HG03064 (cell line): ENCODE measurements around the gene ING3.

ENCODE experiments used
- ATAC-seq: cut with Tn5 transposase; IDR thresholded peaks from one replicate; pipeline ENCODE4 v1.9.1; 2021; ENCODE audit warnings: low read depth; ENCODE audit not compliant: unreplicated experiment

Gene ING3, protein sequence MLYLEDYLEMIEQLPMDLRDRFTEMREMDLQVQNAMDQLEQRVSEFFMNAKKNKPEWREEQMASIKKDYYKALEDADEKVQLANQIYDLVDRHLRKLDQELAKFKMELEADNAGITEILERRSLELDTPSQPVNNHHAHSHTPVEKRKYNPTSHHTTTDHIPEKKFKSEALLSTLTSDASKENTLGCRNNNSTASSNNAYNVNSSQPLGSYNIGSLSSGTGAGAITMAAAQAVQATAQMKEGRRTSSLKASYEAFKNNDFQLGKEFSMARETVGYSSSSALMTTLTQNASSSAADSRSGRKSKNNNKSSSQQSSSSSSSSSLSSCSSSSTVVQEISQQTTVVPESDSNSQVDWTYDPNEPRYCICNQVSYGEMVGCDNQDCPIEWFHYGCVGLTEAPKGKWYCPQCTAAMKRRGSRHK

DNA sequence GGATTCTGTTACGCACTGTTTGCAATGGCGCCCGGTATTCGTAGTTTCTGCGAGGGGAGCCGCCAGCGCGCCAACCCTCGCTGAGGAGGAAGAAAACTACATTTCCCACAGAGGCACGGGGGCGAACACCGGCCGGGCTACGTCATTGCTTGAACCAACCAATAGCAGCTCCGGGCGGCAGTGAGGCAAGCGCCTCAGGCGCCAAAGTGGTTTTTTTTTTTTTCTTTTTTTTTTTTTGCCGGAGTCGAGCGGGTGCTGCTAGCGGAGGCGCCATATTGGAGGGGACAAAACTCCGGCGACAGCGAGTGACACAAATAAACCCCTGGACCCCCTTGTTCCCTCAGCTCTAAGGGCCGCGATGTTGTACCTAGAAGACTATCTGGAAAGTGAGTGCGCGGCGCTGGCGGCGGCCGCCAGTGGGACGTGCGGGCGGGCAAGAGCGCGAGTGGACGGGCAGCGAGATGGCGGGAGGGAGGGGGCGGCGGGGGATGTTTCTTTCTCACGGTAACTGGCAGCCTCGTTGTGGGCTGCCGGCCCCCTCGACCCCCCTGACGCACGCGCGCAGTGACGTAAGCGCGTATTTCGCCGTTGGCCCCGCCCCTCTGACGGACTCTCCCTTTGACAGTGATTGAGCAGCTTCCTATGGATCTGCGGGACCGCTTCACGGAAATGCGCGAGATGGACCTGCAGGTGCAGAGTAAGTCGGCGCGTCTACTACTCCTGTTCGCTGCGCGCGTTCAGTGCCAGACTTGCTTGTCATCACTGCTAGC is at the start of gene ING3:
Gene ING3 (plus strand): TSS at position 239 of the 770 bp plus-strand sequence. CDS start 120 bp downstream, at position 359.
- peak; percentile 91 for ATAC-seq

DNA sequence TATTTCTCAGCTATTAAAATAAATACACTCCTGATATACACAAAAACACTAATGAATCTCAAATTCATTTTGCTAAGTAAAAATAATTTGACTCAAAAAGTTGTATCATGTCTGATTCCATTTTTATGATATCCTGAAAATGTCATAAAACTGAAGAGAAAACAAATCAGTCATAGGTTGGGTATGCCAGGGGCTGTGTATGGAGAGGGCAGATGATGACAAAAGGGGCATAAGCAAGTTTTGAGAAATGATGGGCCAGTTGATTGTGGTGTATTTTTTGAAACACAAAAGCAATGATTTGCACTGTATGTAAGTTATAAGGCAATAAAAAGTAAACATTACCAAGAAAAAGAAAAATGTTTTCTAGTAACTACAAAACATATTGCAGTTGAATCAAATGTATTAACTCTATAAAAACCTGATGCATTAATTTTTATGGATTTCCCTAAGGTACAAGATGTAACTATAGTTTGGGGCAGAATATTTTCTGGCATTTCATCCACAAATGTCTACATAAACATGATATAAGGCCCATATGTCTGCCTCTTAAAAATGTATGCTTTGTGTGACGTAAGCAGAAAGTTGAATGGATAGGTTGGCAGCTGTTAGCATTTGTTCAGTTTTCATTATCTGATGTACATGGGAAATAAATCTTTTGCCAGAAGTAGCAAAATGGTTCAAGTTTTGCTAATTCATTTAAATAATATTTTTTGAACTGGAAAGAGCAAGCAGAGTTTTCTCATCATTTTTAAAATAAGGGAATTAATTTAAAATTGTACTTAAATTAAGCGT is 35.1 kb upstream of the ING3 start:
- ATAC-seq, result no peak

DNA sequence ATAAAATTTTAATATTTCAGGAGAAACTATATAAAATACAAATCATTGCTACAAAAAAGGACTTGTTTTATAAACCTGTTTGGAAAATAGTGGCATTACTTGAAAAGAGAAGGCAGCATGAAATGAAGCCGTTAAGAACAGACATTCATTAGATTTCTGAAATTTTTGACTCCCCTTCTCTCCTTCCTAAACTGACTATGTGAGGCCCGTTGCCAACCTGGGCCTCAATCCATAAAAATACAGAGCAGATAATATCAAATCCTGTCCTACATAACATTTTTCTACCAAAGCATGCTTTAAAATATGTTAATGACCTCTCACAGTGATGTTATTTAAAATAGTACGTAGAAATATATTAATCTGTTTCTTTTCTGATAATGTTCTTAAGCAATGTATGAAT is 34.5 kb upstream of the ING3 start:
- ATAC-seq, result no peak

DNA sequence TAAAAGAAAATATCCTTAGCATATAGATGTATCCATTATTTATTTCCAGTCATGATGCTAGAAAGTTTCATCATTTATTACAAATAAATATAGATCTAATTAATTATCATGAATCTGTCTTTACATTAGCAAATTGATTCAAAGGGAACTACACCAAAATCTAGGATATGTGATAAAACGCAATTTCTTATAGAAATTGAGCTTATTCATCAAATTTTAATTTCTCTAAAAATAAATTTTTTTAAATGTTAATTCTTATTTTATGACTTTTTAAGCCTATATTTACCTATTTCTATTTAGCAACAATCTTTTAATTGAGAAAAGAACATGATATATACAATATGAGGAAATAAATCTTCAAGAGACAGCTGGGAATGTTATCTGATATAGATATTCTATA is 34.0 kb upstream of the ING3 start:
- ATAC-seq, result no peak

DNA sequence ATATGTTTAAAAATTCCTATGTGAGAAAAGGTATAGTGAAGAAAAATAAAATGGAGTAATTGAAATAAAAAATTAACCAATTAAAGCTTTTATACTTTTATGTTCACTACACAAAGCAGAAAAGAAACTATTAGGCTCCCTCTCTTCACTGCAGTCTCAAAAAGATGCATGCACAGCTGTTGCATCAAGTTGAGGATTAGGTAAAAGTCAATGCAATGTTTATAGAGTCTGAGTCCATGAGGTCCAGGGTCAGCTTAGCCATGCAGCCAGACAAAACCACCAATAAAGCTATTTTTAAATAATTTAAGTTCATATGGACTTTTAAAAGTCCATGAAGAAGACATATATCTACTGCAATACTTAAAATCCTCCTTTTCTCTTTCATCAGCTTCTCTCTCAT is 31.1 kb upstream of the ING3 start:
- no peak for ATAC-seq

DNA sequence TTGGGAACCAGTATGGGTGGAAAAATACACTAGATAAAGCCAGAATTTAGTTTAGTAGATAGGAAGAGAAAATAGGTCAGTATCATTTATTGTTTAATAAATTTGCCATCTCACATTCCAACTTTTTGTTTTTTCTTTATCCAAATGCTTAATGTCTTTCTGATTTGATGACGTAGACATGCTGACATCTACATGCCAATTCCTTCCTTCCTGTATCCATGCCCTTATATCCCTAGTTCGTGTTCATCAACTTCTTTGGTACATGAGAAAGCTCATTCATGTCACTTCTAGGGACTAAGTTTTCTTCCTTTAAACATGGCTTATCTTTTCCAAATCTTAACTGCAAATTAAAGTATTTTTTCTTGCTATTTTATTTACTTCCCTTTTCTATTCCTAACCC is 30.5 kb upstream of the ING3 start:
- ATAC-seq, result no peak

DNA sequence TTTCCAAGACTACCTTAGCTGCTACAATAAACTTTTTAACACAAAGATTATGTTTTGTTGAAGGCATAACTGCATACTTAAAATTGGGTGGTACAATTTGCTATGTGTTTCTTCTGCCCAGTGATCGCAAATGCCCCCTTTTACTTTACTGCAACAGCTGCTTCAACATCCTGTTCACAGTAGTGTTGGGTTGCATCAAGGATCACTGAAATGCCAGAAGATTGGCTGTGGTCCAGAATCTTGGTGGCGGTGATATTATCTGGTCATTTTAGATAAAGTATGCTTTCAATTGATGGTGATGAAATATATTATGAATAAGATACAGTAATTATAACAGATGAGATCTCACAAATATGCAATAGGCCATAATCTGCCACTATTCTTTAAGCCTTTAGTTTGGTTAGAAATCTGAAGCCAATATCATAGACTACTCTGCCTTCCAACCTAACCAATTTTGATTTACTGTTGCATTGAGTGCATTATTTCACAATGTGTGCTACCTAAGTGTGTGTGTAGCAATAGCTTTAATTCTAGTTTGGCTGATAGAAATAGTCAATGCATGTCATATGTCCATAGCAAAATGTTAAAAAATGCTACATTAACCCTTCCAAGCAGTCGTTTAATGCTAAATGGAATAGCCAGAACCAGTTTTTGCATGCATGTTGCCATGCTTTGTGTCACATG is 29.8 kb upstream of the ING3 start:
- no peak for ATAC-seq

DNA sequence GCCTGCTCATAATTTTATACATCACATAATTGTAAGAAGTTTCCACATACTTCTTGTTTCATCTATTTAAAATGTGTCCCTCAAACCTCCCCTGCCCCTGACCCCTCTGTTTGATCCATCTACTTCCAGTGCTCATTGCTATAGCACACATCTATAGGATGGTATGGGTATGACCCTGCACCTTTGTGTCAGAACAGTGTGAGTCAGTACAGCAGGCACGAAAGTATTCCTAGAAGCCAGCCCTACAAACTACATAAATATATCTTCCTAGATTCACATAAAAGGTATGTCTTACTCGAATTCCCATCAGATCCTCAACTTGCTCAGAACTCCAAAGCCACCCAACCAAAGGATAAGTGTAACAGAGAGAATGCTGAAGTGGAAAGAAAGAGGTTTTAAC is 25.7 kb upstream of the ING3 start:
- ATAC-seq, result no peak

DNA sequence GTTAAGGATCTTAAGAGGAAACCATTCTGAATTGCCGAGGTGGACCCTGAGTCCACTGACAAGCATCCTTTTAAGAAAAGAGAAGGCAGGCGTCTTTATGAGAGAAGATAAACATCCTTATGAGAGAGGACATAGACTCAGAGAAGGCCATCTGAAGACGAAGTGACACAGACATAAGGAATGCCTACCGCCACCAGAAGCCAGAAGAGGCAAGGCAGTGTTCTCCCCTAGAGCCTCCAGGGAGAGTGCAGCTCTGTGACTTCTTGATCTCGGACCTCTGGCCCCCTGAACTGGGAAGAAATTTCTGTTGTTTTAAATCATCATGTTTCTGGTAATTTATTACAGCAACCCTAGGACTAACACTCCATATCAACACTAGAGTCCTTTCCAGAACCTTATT is 25.2 kb upstream of the ING3 start:
- ATAC-seq, result no peak

DNA sequence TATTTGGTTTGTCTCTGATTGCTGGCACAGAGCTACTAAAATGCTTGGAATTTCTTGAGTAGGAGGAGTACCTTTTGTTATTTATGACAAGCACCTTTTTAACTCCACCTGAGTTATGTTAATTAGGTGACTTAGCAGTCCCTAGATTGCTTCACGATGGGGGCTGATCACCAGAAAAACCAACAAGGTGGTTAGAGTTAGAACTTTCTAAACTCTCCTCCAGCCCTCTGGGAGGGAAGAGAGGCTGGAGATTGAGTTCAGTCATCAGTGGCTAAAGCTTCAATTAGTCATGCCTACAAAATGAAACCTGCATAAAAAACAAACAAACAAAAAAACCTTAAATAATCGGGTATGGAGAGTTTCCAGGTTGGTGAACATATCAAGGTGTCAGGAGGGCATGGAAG is 23.6 kb upstream of the ING3 start:
- ATAC-seq, result no peak

DNA sequence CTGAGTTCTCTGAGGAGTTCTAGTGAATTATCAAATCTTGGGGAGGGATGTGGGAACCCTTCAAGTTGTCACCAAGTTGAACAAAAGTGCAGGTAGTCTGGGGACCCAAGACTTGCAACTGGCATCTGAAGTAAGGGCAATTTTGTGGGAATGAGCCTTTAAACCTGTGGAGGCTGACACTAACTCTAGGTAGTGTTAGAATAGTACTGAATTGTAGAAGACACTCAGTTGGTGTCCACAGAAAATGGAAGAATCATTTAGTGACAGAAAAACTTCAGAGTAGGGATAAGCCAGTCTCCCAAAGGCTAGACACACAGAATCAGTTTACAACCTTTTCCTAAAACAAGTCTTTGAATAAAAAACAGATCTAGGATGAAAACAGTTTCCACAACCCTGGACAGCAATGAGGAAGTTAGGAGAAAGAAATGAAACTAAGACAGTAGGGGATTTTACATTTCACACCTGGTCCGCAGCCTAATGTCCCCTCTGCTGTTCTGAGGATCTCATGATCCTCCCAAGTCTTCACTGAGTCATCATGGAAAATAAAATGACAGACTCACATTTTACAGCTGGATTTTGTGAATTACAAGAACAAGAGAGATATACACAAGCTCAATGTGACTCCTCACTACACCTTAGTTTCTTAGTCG is 23.0 kb upstream of the ING3 start:
- ATAC-seq, result no peak

DNA sequence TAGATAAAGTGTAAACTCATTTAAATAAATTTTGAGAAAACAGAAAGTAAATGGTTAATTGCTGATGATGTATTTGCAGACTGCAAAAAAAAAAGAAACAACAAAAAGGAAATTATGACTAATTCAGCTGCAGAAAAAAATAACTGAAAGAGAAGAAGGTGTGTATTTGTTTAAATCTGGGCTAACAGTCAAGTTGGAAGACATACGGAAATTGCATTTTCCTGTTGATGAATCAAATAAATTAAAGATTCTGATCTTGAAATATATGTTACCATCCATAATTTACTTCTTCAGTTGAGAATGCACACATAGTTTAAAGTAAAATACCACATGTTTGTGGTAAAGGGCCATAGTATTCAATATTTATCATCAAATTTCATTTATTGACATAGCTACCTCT is 19.3 kb upstream of the ING3 start:
- ATAC-seq, result no peak

DNA sequence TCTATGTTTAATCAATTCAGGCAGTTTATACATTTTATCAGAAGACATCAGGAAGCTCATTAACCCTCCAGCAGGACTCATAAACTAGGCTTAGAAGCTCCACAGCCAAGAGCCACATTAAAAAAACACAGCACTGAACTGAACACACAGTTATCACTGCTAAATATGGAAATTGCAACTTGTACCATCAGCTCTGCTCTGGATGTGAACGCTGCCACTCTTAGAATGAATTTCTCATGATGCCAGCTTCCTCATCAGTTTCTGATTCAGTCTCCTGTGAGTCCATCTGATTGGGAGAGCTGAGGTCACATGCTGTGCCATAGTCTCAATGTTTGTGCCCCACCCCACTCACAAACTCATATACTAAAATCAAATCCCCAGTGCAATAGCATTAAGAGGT is 17.1 kb upstream of the ING3 start:
- no peak for ATAC-seq

DNA sequence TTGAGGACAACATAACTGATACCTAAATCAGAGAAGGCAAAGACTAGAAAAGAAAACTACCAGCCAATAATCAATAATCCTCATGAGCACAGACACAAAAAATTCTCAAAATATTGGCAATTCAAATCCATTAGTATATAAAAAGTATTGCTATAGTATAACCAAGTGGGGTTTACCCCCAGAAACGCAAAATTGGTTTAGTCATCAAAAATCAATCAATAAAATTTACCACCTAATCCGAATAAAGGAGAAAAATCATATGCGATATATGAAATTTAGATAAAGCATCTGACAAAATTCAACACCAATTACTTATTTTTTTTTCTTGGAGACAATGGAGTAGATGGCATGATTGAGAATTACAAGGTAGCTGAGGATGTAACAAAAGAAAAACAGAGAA is 11.2 kb upstream of the ING3 start:
- no peak for ATAC-seq

DNA sequence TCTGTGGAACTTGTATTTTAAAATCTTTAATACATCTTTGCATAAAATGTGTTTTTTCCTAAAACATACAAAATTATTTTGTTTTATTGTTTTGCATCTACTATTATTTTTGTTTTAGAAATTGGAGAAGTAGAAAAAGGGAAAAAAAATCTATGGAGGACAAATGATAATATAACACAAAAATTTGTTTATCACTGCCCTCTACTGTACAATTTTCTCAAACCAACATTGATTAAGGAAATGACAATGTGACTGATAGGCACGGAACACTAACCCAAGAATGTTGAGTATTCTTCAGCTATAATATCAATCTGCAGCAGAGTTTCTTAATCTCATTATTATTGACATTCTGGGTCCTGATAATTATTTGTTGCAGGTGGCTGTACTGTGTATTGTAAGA is 9.5 kb upstream of the ING3 start:
- no peak for ATAC-seq

DNA sequence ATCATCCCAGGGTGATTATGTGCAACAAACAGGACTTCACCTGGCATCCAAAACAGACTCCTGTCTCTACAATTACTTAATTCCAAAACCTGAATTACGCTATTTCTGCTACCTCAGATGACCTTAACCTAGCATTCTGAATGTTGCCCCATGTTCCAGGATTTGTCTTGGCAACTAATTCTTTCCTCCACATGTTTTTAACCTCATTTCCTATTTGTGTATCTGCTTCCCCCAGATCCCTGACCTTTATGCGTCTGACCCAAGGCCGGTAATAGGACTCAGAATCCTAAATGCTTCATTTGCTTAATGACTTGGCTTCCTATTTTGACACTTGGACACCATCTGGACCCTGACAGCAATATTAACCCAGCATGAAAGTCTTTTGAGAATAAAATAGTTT is 8.7 kb upstream of the ING3 start:
- ATAC-seq, result no peak

DNA sequence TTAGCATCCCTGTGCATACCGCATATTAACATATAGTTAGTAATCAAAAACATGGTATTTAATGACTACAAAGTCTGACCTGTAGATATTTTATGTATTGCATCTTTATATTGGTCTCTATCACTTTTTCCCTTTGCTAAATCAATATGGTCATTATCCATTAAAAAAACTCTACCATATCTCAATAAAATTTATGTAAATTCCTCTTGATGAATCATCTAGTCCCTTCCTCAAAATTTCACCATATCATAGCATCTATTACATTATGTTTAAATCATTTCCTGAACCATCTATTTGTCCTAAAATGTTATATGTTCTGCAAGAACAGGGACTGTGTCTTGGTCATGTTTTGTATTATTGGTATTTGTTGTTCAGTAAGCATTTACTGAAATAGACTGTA is 7.7 kb upstream of the ING3 start:
- ATAC-seq, result no peak

DNA sequence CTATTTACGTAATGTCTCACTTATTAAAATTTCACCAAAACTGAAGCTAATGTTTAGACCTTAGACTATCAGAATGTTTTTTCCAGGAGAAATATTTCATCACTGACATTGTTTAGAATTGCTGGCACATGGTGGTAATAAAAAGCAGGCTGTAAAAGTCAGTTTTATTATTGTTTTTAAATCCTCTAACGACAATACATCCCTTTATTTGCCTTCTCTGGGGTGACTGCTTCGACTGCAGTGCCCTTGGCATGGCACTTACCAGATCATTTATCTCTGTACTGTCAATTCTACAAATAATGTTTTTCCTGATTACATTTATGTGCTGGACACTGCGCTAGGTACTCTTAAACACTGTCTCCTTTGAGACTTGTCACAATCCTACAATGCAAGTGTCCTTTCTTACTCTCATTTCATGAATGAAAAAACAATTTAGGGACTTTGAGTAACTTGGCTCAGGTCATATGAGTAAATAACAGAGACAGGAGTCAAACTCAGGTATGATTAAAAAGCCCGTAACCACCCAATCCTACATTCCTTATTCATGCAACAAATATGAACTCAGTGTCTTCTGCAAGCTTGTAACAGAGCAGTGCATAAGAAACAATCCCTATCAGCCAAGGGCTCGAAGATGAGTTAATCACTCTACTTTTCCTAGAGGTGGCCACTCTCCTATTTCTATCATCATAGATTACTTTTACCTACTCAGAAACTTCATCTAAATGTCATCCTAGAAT is 5.6 kb upstream of the ING3 start:
- ATAC-seq, result no peak

DNA sequence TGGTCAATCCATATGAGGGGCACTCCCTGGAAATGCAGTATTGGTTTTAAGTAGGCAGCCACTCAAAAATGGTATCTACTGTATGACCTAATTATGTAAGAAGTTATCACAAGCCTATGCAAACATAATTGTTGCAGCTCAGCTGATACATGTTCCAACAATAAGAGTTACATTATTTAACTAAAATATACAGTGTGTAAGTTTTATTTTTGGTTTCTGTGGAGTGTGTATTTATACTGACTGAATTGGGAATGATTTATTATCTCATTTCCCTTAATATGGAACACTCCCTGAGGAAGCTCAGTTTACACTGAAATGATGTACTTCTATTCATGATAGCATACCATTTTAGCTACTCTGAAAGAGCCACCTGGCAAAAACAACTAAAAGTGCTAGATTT is 2.6 kb upstream of the ING3 start:
- ATAC-seq, result no peak
